NK-92 (cell line): ENCODE measurements around the gene NDFIP2.

Experiments used
- DNase-seq: peaks from one replicate; lab custom pipeline; 2025; ENCODE audit not compliant: unreplicated experiment; lab: John Stamatoyannopoulos, UW

NDFIP2 gene

DNA sequence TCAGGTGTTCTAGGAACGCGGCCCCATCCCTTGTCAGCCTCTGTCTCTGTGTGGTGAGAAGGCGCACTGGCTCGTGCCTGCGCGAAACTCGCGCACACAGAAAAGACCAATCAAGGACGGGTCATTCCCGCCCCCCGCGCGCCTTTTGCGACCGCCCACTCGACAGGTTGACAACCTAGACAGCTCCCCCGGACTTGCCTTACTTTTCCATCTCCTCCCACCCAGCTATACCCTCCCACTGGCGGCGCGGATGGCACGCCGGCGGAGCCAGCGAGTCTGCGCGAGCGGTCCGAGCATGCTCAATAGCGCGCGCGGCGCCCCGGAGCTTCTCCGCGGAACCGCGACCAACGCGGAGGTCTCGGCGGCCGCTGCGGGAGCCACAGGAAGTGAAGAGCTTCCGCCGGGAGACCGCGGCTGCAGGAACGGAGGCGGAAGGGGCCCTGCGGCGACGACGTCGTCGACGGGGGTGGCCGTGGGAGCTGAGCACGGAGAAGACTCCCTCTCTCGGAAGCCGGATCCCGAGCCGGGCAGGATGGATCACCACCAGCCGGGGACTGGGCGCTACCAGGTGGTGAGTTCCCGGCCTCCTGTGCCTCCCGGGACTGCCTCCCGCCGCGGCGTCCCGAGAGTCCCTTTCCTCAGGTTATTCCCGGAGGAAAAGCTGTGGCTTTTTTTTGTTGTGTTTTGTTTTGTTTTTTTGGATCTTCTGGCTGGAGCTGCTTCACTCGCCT is at the start of gene NDFIP2:
NDFIP2 (plus strand) TSS at position 202 of the 731 bp plus-strand sequence; CDS start at position 251, 49 bp downstream.
- no peak for DNase-seq

DNA sequence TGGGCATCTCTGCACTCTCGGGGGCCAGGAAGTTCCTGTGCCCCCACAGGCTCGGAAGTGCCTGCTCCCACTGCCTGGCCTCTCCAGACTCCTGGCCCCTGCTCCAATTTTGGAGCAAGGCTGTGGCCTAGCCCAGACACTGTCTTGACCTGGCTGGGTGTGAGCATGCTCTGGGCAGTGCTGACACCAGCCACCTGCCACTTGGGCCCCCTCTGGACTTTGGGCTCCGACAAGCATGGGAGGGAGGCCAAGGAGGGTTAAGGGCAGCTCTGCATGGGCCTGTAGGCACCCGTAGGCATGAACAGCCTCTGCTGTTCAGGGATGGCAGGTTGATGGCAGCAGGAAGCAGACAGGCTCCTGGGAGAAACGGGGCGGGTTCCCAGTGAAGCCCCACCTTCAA is 48.9 kb upstream of the NDFIP2 start:
- no peak for DNase-seq

DNA sequence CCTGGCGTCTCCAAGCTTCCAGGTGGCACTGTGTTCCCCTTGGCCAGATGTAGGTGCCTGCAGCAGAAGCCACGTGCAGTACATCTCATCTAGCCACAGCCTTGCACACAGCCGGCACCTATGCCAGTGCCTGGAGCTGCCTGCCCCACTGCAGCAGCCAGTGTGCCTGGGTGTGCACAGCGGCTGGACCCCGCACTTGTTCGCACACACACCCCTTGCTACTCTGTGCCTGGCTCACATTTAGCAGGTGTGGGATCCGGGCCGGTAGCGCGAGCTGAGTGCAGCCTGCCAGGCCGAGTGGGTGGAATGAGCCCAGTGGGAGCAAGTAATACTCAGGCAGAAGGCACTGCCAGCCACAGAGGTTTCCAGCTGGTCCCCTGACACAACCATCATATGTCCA is 48.0 kb upstream of the NDFIP2 start:
- no peak for DNase-seq

GRCh38 chr13:79434556-79434955 is 46.4 kb upstream of the NDFIP2 start:
- DNase-seq: no peak

DNA sequence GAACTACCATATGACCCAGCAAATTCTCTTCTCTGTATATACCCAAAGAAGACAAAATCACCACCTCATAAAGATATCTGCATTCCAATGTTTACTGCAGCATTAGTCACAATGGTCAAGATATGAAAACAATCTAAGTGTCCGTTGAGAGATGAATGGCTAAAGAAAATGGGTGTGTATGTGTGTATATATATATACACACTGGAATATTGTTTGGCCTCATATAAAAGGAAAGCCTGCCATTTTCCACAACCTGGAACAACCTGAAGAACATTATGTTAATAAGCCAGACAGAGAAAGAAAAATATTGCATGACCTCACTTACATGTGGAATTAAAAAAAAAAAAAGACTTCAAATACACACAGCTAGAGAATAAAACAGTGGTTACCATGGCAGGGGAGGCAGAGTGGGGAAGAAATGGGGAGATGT is 45.4 kb upstream of the NDFIP2 start:
- no peak for DNase-seq

GRCh38 chr13:79439275-79439674 is 41.7 kb upstream of the NDFIP2 start:
- no peak for DNase-seq

DNA sequence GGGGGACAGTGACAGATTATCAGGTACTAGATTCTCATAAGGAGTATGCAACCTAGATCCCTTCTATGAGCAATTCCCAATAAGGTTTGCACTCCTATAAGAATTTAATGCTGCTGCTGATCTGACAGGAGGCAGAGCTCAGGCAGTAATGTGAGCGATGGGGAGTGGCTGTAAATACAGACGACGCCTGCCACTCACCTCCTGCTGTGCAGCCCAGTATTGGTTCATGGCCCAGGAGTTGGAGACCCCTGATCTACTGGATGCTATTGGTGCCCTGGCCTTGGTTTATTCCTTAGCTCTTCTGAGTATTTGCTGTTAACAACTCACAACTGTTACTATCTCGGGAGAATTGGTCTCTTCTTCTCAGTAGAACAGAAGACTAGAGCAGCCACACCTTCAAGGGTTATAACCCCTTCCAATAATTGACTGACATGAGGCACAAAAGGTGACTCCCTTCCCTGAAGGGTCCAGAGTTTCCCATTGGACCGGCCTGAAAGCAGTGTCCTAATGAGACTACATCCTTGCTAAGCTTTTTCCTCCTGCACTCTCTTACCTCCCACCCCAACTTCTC is 39.9 kb upstream of the NDFIP2 start:
- no peak for DNase-seq

DNA sequence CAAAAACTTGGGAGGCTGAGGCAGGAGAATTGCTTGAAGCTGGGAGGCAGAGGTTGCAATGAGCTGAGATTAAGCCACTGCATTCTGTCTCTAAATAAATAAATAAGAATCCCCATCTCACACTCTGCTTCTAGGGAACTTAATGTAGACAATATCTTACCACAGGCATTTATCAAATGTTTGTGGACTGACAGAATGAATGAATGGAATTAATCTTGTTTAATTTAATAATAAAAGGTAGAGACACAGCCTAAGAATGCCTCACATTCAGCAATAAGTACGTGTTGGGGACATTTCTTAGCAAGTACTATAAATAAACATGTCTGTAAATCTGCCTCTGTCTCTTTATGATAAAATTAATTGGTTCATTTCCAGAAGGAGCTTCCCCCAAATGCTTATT is 38.7 kb upstream of the NDFIP2 start:
- no peak for DNase-seq

DNA sequence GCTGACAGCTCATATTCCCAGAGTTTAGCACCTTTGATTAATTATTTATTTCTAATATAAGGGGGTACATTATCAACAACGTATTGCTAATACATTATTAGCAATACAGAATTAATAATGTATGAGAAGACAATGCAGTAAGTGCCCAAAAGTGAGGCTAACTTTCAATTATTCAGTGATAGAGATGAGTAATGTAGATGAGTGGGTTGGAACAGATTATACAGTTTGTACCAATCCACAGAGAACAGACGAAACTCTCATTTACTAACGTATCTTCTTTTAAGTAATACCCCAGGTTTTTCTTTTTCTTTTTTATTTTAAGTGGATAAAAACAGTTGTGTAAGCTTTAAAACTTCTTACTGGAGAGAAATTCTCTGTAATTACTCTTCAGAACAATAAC is 38.2 kb upstream of the NDFIP2 start:
- DNase-seq: no peak

- no peak for DNase-seq
These were observed 34.8 kb upstream of the NDFIP2 start for GRCh38 chr13:79445968-79446645.

- no peak for DNase-seq
These were observed 33.8 kb upstream of the NDFIP2 start for GRCh38 chr13:79447141-79447540.

DNA sequence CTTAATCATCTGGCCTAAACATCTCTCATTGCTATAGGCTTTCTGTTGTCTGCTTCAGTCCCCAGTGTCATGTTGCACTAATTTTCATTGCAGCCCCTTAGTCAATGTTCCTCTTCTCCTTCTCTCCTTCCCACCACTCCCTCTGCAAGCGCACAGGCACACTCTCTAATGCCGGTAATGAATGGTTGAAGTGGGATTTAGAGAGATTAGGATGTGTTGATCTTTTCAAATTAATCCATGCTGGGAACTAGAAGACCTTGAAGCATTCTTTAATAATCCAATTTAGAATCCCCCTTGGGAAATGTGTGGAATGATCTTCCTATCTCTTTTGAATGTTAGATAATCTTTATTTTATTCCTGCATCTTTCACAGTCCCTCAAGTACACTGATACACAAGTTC is 33.2 kb upstream of the NDFIP2 start:
- no peak for DNase-seq

DNA sequence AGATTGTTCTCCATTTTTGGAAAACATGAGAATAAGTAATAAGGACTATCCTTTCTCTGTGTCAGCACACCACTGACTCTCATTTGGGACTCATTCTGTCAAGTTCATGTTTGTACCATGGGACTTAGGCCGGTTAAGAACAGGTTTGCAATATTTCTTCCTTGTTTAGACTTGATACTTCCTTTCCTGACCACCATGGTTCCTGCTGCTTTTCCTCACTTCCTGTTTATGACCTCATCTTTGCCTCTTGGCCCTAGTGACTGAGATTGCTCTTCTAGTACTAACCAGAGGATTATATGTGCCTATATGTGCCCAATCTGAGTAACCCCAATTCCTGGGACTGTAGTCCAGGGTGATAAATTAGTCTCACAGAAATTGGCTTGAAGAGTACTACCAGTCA is 32.5 kb upstream of the NDFIP2 start:
- no peak for DNase-seq

- DNase-seq: no peak
These were observed 30.8 kb upstream of the NDFIP2 start for GRCh38 chr13:79450110-79450509.

GRCh38 chr13:79451500-79451962 is 29.4 kb upstream of the NDFIP2 start:
- peak; percentile 11 for DNase-seq

- no peak for DNase-seq
These were observed 28.6 kb upstream of the NDFIP2 start for GRCh38 chr13:79452239-79452913.

DNA sequence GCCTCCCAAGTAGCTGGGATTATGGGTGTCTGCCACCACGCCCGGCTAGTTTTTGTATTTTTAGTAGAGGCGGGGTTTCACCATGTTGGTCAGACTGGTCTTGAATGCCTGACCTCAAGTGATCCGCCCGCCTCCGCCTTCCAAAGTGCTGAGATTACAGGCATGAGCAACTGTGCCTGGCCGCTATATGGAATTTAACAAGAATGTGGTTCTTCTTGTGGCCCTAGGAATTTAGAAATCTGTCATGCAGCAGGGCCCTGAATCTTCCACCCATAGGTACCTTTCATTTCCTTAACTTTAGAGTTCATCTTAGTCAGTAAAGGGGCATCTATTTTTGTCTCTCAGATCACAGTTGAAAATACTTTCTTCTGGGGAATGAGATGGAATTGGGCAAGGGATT is 25.6 kb upstream of the NDFIP2 start:
- DNase-seq: no peak

DNA sequence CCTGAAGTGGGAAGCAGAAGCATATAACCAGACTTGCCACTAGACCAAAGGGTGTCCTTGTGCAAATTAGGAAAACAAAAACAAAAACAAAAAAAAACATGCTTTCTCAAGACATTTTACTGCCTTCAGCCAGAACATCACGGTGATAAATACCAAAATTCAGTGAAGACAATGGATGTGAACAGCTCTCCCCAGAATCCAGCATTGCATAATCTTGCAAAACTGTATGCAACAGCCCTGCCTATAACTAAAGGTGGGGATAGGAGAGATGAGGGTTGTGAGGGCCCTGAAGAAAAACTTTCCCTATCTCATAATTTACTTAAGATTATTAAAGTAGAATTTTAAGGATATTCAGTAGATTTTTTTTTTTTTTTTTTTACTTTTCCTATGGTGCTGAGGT is 24.9 kb upstream of the NDFIP2 start:
- no peak for DNase-seq

DNA sequence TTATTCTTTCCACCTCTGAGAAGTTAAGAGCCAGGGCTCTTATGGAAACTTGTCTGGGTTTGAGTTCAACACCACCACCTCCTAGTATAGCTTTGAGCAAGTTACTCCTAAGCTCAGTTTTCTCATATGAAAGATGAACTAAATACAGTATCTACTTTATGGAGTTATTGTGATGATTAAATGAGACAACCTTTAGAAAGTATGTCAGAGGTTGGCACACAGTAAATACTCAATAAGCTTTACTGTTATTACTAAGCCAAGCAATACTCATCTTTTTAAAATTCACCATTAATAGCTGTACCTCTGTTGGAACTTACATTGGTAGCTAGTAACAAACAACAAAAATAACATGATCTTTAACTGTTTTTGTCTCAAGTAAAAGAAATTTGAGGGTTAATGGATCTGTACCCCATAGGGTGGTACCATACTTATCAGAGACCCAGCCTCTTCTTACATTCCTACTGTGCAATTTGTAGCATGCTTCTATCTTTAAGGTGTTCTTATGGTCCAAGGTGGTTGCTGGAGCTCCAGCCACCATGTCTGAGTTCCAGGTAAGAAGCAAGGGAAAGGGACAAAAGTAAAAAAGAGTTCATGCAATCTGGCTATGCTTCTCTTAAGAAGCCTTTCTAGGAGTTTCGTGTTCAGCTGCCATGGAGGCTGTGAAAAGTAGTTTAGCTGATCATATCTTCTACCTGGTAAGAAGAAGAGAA is 24.1 kb upstream of the NDFIP2 start:
- DNase-seq: no peak

DNA sequence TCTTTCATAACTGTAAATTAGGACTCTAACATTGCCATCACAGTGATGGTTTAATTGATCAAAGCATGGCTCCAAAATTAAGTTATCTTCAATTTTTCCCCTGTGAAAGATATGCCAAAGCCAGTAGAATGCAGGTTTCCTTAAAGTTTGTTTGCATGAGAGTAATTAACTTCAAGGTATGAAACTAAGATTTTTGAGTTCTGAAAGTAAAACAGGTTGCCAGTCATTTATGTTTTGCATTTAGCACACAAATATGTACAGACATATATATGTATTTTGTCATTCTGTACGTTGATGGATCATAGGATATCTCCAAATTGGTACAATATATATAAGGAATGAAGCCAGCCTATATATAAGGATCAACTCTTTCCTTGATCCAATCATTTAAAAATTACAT is 23.6 kb upstream of the NDFIP2 start:
- DNase-seq: no peak

DNA sequence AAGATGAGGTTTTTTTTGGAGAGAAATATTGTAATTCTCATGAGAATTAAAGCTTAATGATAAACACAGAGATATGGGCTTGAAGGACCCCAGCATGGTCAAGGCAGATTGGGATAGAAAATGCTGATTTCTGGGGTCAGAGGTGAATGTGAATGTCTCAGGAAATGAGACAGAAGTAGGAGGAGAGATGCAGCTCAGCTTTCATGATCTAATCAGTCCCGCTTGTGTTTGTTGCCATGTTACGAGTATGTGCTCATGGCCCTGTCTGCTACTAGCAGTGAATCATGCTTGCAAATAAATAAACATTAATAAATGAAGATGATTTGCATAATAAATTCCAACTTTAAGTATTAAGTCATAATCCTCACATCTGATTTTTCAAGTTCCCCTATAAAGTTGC is 23.0 kb upstream of the NDFIP2 start:
- DNase-seq: no peak
